Right hindlimb (tissue), 1 donor: Measurements from ENCODE around the gene FOXP1.

Source experiments
- DNase-seq: peaks from one replicate; pipeline ENCODE4 v3.0.0-alpha.2; 2018

Gene FOXP1

DNA sequence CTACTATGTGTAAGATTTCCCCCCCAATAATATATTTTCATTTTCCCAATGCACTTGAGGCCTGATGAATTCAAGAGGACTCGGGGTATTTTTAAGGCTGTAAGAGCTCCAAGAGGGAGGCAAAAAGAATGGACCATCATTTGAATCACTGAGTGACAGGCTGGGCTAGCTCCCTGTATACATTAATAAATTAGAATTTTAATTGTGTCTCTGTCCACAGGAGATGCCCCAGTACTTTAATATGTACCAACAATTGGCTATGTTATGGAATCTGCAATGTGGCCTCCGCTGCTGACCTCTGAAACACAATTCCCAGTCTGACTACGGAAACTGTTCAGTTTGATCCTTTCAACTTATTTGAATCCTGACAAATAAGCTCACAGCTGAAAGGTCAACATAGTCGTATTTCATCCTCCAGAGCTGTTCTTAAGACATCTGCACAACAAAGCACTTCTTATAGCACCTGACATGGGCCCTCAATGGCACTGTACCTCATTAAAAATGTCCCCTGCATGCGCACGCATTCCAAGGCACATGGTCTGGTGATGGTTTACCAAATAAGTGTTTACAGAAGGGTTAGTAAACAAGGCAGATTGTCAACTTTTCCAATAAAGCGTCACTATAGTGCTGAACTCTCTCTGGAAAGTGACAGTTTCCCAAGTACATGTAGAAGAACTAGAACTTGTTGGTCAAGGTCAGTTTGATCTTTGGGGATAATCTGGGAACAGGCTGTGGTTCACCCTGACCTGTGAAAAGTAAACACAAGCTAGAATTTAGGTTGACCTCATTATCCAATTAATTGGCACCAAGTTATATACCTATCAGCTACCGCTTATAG is 472.9 kb downstream of the FOXP1 start:
- no peak for DNase-seq

DNA sequence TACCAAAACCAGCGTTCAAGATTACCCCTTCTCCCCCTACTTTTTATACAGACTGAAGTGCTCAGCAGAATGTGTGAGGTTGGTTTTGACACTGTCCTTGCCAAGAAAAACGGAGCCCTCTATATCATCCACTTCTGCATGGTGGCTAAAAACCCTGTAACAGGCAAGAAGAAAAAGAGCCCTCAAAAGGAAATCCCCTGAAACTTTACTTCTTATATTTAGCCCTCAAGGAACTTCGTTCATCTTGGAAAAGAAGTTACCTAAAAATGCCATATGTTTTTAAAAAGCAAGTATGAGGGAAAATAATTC is 473.6 kb downstream of the FOXP1 start:
- DNase-seq: no peak

DNA sequence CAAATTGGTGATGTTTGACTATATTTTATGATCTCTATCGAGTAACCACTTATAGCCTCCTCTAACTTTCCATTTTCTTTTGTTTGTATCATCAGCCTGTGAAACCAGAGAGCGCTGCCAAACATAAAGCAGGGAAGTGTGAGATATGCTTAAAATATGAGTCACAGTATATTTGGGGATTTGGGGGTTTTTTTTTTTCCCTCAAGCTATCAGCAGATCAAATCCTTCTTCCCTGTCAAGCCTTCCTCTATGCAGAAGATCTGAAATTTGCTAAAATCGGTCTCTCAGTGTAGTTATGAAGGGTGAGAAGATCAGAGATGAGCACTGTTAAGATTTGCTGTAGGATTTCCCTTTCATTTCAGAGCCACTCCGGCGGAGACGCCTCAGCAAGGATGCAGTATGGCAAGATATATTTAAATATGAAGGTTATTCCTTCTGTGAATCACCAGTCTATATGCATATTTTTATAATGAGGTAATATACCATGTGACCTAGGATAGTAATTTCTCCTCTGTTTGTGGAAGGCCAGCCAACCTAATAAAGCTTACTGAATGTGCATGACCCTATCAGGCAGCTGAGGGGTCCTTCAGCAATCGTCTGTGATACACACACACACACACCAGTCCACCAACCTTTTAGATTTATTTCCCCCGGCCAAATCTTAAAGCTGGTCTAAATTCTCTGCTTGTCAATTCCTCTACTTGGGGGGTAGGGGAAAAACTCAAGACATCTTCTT is 474.1 kb downstream of the FOXP1 start:
- no peak for DNase-seq

- no peak for DNase-seq
Measured at GRCh38 chr3:71107926-71108325, 475.6 kb downstream of the FOXP1 start.

DNA sequence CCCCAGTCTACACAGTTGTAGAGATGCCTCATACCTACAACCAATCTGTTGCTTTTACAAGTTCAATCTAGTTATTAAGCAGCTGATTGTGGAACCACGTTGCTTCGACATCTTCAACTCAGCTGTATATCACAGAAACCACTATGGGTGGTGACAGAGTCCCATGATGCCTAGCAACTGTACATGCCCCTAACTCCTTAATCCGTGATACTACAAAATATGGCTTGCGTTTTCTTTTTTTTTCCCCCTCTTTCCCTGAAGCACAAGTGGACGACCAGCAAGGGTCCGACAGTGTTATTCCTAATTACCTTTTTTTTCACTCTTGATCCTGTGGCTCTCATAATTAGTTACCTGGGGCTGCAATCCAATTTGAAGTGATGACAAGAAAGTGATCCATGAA is 478.6 kb downstream of the FOXP1 start:
- DNase-seq: no peak

DNA sequence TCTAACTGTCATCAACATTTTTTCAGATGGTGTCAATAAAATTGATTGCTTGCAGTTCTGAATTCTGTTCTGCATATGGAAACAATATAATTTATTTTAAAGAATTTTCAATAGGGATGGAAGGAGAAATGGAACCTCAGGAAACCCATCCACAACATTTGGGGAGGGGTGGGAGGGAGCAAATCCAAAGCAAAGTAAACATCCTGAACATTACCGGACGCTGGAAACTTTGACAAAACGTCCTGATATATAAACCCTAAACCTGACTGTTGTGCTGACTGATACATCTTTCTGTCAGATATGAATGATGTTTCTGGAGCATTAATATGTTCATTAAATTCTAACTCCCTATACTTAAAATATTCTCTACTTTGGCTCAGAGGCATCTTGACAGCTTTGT is 479.0 kb downstream of the FOXP1 start:
- no peak for DNase-seq

DNA sequence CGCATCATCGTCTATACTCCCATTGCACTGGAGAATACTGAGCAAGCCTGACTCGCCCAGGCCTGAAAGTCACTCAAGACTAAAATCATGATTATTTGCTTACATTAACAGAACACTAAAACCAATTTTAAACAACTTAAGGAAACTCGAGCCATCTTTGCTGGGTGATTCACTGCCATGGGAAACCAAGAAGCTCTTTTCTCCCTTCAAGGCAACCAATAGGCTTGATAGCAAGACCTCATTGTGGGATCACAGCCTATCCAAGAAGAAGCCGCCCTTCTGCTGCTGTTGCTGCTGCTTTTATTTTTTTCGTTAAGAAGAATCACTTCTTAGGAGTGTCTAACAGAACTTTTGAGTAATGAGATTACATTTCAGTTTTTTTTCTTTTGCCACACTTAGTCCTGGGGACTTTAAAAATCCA is 479.4 kb downstream of the FOXP1 start:
- DNase-seq: no peak

- DNase-seq: peak; percentile 70
Measured at GRCh38 chr3:71103430-71103921, 480.1 kb downstream of the FOXP1 start.

DNA sequence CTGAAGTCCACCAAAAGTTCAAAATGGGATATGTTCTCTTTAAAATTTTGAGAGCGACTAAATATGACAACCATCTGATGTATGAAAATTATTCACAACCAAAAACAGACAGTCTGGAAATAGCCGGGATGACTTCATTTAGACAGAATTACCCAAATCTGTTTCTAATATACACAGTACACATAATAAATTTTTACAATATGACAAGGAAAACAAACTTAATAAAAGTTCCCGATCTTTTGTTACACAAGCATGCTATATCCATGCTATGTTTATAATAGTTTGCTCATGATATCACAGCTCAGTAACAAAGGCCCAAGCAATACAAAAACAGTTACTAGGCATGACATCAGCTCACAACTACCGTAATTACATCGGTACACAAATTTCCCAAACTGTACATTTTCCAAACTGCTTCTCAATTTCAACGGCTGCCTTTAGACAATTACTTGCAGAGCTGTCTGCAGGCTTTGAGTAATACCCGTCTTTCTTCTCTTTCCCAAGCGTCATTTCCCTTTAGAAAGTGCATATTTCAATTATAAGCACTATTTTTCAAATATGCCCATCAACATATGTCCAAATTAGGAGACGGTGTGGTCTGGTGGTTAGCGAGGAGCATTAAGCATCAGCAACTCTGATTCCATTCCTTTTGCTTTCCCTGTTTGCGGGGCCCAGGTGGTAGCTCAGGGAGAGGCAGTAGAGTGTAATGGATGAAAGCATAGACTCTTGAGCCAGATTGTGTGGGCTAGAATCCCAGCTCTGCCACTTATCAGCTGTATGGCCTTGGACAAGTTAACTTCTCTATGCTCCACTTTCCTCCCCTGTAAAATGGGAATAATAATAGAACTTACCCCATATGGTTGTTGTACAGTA is 481.2 kb downstream of the FOXP1 start:
- peak; percentile 38 for DNase-seq

DNA sequence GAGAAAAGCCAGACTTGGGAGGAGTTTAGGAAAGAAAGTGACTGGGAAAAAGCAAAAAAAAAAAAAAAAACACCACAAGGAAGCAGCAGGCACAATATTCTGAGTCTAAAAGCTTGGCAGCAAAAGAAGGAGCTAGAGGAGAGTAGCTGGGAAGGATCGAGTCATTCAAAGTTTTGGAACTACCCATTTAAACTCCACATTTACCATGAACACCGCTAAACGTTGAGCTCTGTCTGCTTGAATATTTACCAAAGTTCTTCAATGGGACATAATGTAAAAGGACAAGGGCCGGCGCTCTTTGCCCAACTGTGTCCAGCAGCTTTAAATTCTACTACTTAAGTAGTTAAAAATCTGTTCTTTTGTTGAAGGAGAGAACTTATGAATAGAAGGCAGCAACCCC is 481.9 kb downstream of the FOXP1 start:
- no peak for DNase-seq

DNA sequence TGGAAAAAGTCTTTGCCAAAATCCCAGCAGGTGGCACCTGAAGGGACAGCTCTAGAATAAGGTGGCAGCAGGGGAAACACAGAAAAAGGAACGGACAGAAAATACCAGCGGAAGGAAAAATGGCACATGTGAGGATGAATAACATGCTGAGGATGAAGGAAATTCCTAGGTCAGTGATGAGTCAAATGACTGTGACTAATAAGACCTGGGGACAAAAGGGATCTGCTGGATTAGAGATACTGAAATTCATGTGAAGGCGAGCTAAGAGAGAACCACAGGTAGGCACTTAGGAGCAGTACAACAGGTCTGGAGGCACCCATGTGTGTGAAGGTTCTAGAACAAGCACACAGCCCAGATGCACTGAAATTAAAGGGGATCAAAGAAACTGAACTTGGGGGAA is 482.5 kb downstream of the FOXP1 start:
- DNase-seq: no peak

DNA sequence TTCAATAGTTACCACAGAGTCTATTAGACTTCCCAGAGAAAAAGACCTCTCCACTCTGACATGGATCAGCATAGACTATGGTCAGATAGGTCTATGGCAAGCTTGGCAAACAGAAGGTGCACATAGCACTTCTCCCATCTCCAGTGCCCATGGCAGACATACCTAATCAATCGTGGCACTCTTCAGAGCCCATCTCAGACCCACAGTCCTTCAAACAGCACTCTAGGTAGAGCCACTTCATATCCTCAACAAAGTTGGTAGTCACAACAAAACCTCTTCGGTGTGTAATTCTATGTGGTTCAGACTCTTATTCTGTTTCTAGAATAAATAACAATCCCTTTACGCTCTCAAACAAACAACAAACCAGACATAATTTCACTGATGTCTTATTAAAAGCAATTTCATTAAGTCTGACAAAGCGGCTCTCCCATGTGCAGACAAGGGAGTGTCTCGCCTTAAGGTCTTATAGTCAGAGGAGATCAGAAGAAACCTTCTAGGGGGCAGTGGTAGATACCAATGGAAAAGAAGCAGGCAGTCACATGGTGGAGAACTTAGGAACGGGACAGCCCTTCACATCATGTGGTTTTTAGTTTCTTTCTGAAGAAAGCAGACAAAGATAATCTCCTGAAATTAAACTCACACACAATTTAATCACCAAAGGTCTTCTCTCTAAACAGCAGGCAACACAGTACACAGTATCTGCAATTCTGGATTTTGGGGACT is 483.4 kb downstream of the FOXP1 start:
- DNase-seq: no peak

- no peak for DNase-seq
Measured at GRCh38 chr3:71097557-71097956, 486.0 kb downstream of the FOXP1 start.

GRCh38 chr3:71095511-71096291 is 487.8 kb downstream of the FOXP1 start:
- DNase-seq: no peak

GRCh38 chr3:71094658-71095209 is 488.8 kb downstream of the FOXP1 start:
- DNase-seq: no peak

GRCh38 chr3:71092665-71093064 is 490.9 kb downstream of the FOXP1 start:
- no peak for DNase-seq

DNA sequence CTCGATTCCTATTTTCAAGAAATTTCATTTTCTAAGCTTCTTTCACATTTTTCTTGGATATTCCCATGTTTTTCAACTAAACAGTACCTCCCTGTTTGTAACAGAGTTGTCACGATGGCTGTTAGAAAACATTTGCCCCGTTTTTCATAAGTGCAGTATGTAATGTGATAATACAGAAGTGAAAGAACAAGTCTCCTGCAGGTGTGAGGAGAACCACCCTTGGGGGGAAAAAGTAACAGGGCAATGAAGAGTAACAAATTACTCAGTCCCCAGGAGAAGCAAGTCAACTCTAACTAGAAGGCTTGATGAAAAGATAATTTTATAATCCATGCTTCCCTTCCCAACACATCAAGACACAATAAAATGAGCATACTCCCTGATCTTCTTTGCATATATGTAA is 493.3 kb downstream of the FOXP1 start:
- no peak for DNase-seq

- no peak for DNase-seq
Measured at GRCh38 chr3:71089271-71089847, 494.2 kb downstream of the FOXP1 start.

- no peak for DNase-seq
Measured at GRCh38 chr3:71088742-71089141, 494.8 kb downstream of the FOXP1 start.

- DNase-seq: no peak
Measured at GRCh38 chr3:71088019-71088708, 495.4 kb downstream of the FOXP1 start.
